Activated CD8-positive, alpha-beta memory T cell treated with anti-CD3 and anti-CD28 coated beads for 48 hours (primary cell): ENCODE results near the gene STK11IP.
"Not testable (repeated sequence)": the region's sequence is repeated elsewhere in the genome, so short reads cannot be mapped to it uniquely, and the experiment has no call there.

Experiments
- DNase-seq, 3 experiments: peaks; one replicate each; pipeline ENCODE4 v3.0.0-alpha.2; 2020; ENCODE audit warnings: low read depth in 2 of 3, low spot score in 2 of 3

Gene STK11IP

GRCh38 chr2:219645631-219646527 lies 48.2 kb downstream of the STK11IP start:
- no peak for DNase-seq

GRCh38 chr2:219648176-219648575 lies 50.5 kb downstream of the STK11IP start:
- DNase-seq: no peak

- DNase-seq: no peak
These were observed 51.3 kb downstream of the STK11IP start for GRCh38 chr2:219648963-219649362.

- no peak for DNase-seq
These were observed 53.0 kb downstream of the STK11IP start for GRCh38 chr2:219650426-219651248.

- not testable (repeated sequence) for DNase-seq
These were observed 54.0 kb downstream of the STK11IP start for GRCh38 chr2:219651656-219652055.

GRCh38 chr2:219656526-219656925 lies 58.9 kb downstream of the STK11IP start:
- no peak for DNase-seq

GRCh38 chr2:219658196-219658846 lies 60.7 kb downstream of the STK11IP start:
- DNase-seq: no peak

- DNase-seq: no peak
These were observed 61.2 kb downstream of the STK11IP start for GRCh38 chr2:219658874-219659273.

GRCh38 chr2:219661197-219661954 lies 63.7 kb downstream of the STK11IP start:
- no peak for DNase-seq

GRCh38 chr2:219661955-219662395 lies 64.3 kb downstream of the STK11IP start:
- DNase-seq: no peak

GRCh38 chr2:219662566-219662965 lies 64.9 kb downstream of the STK11IP start:
- DNase-seq: no peak

GRCh38 chr2:219663116-219663762 lies 65.6 kb downstream of the STK11IP start:
- no peak for DNase-seq

GRCh38 chr2:219664041-219664440 lies 66.4 kb downstream of the STK11IP start:
- DNase-seq: no peak

GRCh38 chr2:219664944-219665343 lies 67.3 kb downstream of the STK11IP start:
- DNase-seq: no peak

GRCh38 chr2:219665926-219666325 lies 68.3 kb downstream of the STK11IP start:
- DNase-seq: no peak
